HCT116 (cell line): ENCODE measurements around the gene EIF3K. TPM values are rescaled to one million over a fixed set of nuclear protein-coding genes. Genes with fewer than 3 reads are reported as not detected.

ENCODE experiments used
- ATAC-seq: fragments of 200-7000 bp; cut with Tn5 transposase; 2 replicates; pipeline ENCODE4 v1.9.1; 2020; ENCODE audit warnings: mild to moderate bottlenecking, moderate library complexity
- BruUV-seq: library from RNA; stranded (reverse); fragments of 400-500 nt; replicated peaks from 2 replicates; lab custom pipeline; 2021; lab: Mats Ljungman, UMichigan
- CTCF ChIA-PET: fragments of 300-600 bp; sonication (Branson Sonifier 250); formaldehyde crosslinking; loops from one replicate; lab custom pipeline; 2021; ENCODE audit warnings: antibody characterized with exemption; lab: Charles Lee
- POLR2A ChIA-PET: fragments of 300-600, 350-600 bp; sonication (Branson Sonifier 250); formaldehyde crosslinking; loops from one replicate; lab custom pipeline; 2021; ENCODE audit warnings: antibody characterized with exemption; lab: Charles Lee
- RAD21 ChIA-PET, 2 experiments: fragments of 300-600 bp; sonication (Branson Sonifier 250); formaldehyde crosslinking; loops; one replicate each; lab custom pipeline; 2023; ENCODE audit warnings: low total read pairs in 2 of 2; ENCODE audit not compliant: uncharacterized antibody in 2 of 2, unreplicated experiment in 2 of 2, low non-redundant PET in 1 of 2; lab: Charles Lee
- DNase-seq: peaks from one replicate; pipeline ENCODE4 v3.0.0-alpha.2; 2010; ENCODE audit warnings: low read depth, low spot score
- H2AFZ ChIP-seq: fragments of 200-600 bp; shearing (Covaris generic), sonication (generic); 2 replicates; pipeline ENCODE4 v1.6.1; 2017; ENCODE audit warnings: low read depth, mixed run types, mixed read lengths, antibody characterized with exemption, low read length; ENCODE audit not compliant: poor library complexity, severe bottlenecking
- H3K27ac ChIP-seq: 2 replicates; pipeline ENCODE4 v1.5.1; 2012; ENCODE audit warnings: low read depth, low read length
- H3K27me3 ChIP-seq: fragments of 200-600 bp; sonication (generic); 2 replicates; pipeline ENCODE4 v1.6.1; 2016; ENCODE audit warnings: mixed run types, low read length, mixed read lengths; ENCODE audit not compliant: insufficient read depth
- H3K36me3 ChIP-seq, 2 experiments: fragments of 200-500 bp in 1 of 2; fragments of 200-600 bp in 1 of 2; sonication (Bioruptor generic) in 1 of 2; sonication (generic) in 1 of 2; 2 replicates each; pipeline versions ENCODE4 v1.5.1 to v1.6.1; 2014 to 2016; ENCODE audit warnings: low read length in 2 of 2, inconsistent platforms in 1 of 2, mixed read lengths in 1 of 2, mixed run types in 1 of 2; ENCODE audit not compliant: insufficient read depth in 2 of 2, control insufficient read depth in 1 of 2
- H3K4me1 ChIP-seq, 2 experiments: fragments of 200-600 bp in 1 of 2; sonication (generic) in 1 of 2; 2 replicates each; pipeline versions ENCODE4 v1.5.1 to v1.6.1; 2012 to 2017; ENCODE audit warnings: low read length in 2 of 2, inconsistent platforms in 1 of 2, mild to moderate bottlenecking in 1 of 2, mixed read lengths in 1 of 2, mixed run types in 1 of 2, moderate library complexity in 1 of 2; ENCODE audit not compliant: insufficient read depth in 2 of 2, control insufficient read depth in 1 of 2
- H3K4me2 ChIP-seq: fragments of 200-600 bp; sonication (generic); 2 replicates; pipeline ENCODE4 v1.6.1; 2017; ENCODE audit warnings: mixed run types, low read length, mixed read lengths
- H3K4me3 ChIP-seq, 2 experiments: fragments of 200-600 bp in 1 of 2; sonication (generic) in 1 of 2; replicated peaks in 1 of 2; 2 replicates each; pipeline ENCODE4 v1.5.1; 2011 to 2016; ENCODE audit warnings: low read length in 2 of 2, control low read depth in 1 of 2, low read depth in 1 of 2, mild to moderate bottlenecking in 1 of 2, mixed read lengths in 1 of 2, mixed run types in 1 of 2
- H3K79me2 ChIP-seq: fragments of 200-600 bp; sonication (generic); 2 replicates; pipeline ENCODE4 v1.6.1; 2017; ENCODE audit warnings: mild to moderate bottlenecking, mixed run types, low read length, moderate library complexity, mixed read lengths; ENCODE audit not compliant: insufficient read depth
- H3K9ac ChIP-seq: fragments of 200-600 bp; sonication (generic); 2 replicates; pipeline ENCODE4 v1.6.1; 2016; ENCODE audit warnings: low read length, mixed read lengths
- H3K9me2 ChIP-seq: fragments of 200-600 bp; sonication (generic), shearing (Covaris generic); 2 replicates; pipeline ENCODE4 v1.6.1; 2017; ENCODE audit warnings: mixed run types, mild to moderate bottlenecking, moderate library complexity; ENCODE audit not compliant: insufficient read depth
- H3K9me3 ChIP-seq, 2 experiments: fragments of 200-500 bp in 1 of 2; fragments of 200-600 bp in 1 of 2; sonication (Bioruptor generic) in 1 of 2; sonication (generic) in 1 of 2; 2 replicates each; pipeline ENCODE4 v1.6.1; 2014 to 2017; ENCODE audit warnings: low read length in 2 of 2, mixed read lengths in 2 of 2, inconsistent platforms in 1 of 2, low read depth in 1 of 2, mild to moderate bottlenecking in 1 of 2, mixed run types in 1 of 2, moderate library complexity in 1 of 2; ENCODE audit not compliant: control insufficient read depth in 1 of 2, insufficient read depth in 1 of 2
- H4K20me1 ChIP-seq: fragments of 200-600 bp; sonication (generic), shearing (Covaris generic); 2 replicates; pipeline ENCODE4 v1.6.1; 2017; ENCODE audit warnings: mixed run types, mild to moderate bottlenecking, moderate library complexity; ENCODE audit not compliant: insufficient read depth
- ATF3 ChIP-seq: IDR thresholded peaks from 2 replicates; pipeline ENCODE4 v1.6.1; 2012
- CEBPB ChIP-seq: IDR thresholded peaks from 2 replicates; pipeline ENCODE4 v1.6.1; 2012; ENCODE audit warnings: low read depth
- EGR1 ChIP-seq: IDR thresholded peaks from 2 replicates; pipeline ENCODE4 v1.6.1; 2012; ENCODE audit warnings: low read depth
- ELF1 ChIP-seq: IDR thresholded peaks from 2 replicates; pipeline ENCODE4 v1.6.1; 2012; ENCODE audit warnings: low read depth, borderline replicate concordance
- EZH2 ChIP-seq: fragments of 200-600 bp; sonication (generic); IDR thresholded peaks from 2 replicates; pipeline ENCODE4 v1.6.1; 2017; ENCODE audit warnings: antibody characterized with exemption, mixed run types
- FOSL1 ChIP-seq: IDR thresholded peaks from 2 replicates; pipeline ENCODE4 v1.6.1; 2012; ENCODE audit warnings: low read depth
- JUND ChIP-seq: IDR thresholded peaks from 2 replicates; pipeline ENCODE4 v1.6.1; 2012
- POLR2A ChIP-seq: IDR thresholded peaks from 2 replicates; pipeline ENCODE4 v1.7.0; 2011; ENCODE audit warnings: borderline replicate concordance; ENCODE audit not compliant: insufficient read depth, insufficient read length; ENCODE audit errors: extremely low read depth
- REST ChIP-seq: IDR thresholded peaks from 2 replicates; pipeline ENCODE4 v1.6.1; 2012; ENCODE audit warnings: low read depth
- SRF ChIP-seq: IDR thresholded peaks from 2 replicates; pipeline ENCODE4 v1.6.1; 2012; ENCODE audit warnings: low read depth
- YY1 ChIP-seq: IDR thresholded peaks from 2 replicates; pipeline ENCODE4 v1.6.1; 2011; ENCODE audit warnings: low read length, low read depth, moderate library complexity, mild to moderate bottlenecking; ENCODE audit not compliant: insufficient replicate concordance; ENCODE audit errors: extremely low read depth
- ZBTB33 ChIP-seq: IDR thresholded peaks from 2 replicates; pipeline ENCODE4 v1.6.1; 2011; ENCODE audit warnings: mild to moderate bottlenecking, low read length, moderate library complexity; ENCODE audit not compliant: insufficient replicate concordance; ENCODE audit errors: extremely low read depth
- intact Hi-C: fragments of 100-400 bp; cut with micrococcal nuclease; formaldehyde crosslinking; loops from 2 replicates; pipeline ENCODE4 v1.10.0; 2022
- total RNA-seq: library from RNA; stranded (reverse); gene quantifications from one replicate; pipeline ENCODE4 v1.2.1, GENCODE V29; 2021; ENCODE audit not compliant: unreplicated experiment
- TF ChIP-seq, protein P1 (sequence below), 3 experiments: fragments of 200-600 bp in 1 of 3; sonication (generic) in 1 of 3; IDR thresholded peaks in 2 of 3; conservative IDR thresholded peaks in 1 of 3; 2 replicates each; pipeline ENCODE4 v1.5.1; 2012 to 2017; ENCODE audit warnings: low read depth in 2 of 3, low read length in 2 of 3, antibody characterized with exemption in 1 of 3, borderline replicate concordance in 1 of 3, control low read depth in 1 of 3, mild to moderate bottlenecking in 1 of 3, mixed read lengths in 1 of 3, mixed run types in 1 of 3, moderate library complexity in 1 of 3; ENCODE audit not compliant: insufficient read depth in 1 of 3

EIF3K gene
- total RNA-seq, 1 experiment from 2014 or later, result 313 TPM

- no peaks in the 10 kb centered on the region for H3K9me2 ChIP-seq
- H3K4me1 ChIP-seq, result peaks cover 4 to 21% of the 10 kb centered on the region in 2 experiments
- peaks cover 0 to under 1% of the 10 kb centered on the region in 2 experiments; a peak in 1 of 4 replicates for H3K36me3 ChIP-seq
- H3K79me2 ChIP-seq, result peaks cover 12% of the 10 kb centered on the region
- H3K27me3 ChIP-seq, result no peaks in the 10 kb centered on the region
- H4K20me1 ChIP-seq, result no peaks in the 10 kb centered on the region
- no peak for DNase-seq
- POLR2A ChIA-PET, result no interaction called here
- BruUV-seq, result no TSS peak
- CTCF ChIA-PET, result no interaction called here
- H3K9ac ChIP-seq, result no peak overlapping the region
- H3K27ac ChIP-seq, result no peak overlapping the region
- no peak overlapping the region for H3K4me3 ChIP-seq
- H3K9me3 ChIP-seq, result no peaks in the 10 kb centered on the region
- TF ChIP-seq SRF (no peak), EGR1 (no peak), YY1 (no peak), ATF3 (no peak), CEBPB (no peak), EZH2 (no peak), FOSL1 (no peak), REST (no peak), POLR2A (no peak), ELF1 (no peak), ZBTB33 (no peak), JUND (no peak)
- TF ChIP-seq, protein P1, sequence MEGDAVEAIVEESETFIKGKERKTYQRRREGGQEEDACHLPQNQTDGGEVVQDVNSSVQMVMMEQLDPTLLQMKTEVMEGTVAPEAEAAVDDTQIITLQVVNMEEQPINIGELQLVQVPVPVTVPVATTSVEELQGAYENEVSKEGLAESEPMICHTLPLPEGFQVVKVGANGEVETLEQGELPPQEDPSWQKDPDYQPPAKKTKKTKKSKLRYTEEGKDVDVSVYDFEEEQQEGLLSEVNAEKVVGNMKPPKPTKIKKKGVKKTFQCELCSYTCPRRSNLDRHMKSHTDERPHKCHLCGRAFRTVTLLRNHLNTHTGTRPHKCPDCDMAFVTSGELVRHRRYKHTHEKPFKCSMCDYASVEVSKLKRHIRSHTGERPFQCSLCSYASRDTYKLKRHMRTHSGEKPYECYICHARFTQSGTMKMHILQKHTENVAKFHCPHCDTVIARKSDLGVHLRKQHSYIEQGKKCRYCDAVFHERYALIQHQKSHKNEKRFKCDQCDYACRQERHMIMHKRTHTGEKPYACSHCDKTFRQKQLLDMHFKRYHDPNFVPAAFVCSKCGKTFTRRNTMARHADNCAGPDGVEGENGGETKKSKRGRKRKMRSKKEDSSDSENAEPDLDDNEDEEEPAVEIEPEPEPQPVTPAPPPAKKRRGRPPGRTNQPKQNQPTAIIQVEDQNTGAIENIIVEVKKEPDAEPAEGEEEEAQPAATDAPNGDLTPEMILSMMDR (IDR thresholded peaks at IDR 0.05 in 2 of 3, conservative IDR thresholded peaks at IDR 0.05 in 1 of 3; ENCODE audit: borderline replicate concordance in 1 of 3, insufficient read depth in 1 of 3, low read depth in 2 of 3, low read length in 2 of 3), result no peak
- H2AFZ ChIP-seq, result no peak overlapping the region
- intact Hi-C loops, result no loop called here
- no peak overlapping the region for H3K4me2 ChIP-seq
- ATAC-seq, result no peak
- RAD21 ChIA-PET, result no interaction called here
Observed at GRCh38 chr19:38615007-38615581, 3.9 kb upstream of the EIF3K start.
